Lower leg skin (tissue), 4 donors: Measurements from ENCODE around the gene APOM. TPM values are rescaled to one million over a fixed set of nuclear protein-coding genes. Genes with fewer than 3 reads are reported as not detected.

Experiments
- DNase-seq, 2 donors: peaks; one replicate each; pipeline ENCODE4 v3.0.0-alpha.2; 2019; ENCODE audit warnings: low spot score in 2 of 2
- H3K4me3 ChIP-seq: fragments of 200-600 bp; sonication (generic); 2 replicates; pipeline ENCODE4 v1.5.1; 2017; ENCODE audit warnings: mild to moderate bottlenecking, low read depth; ENCODE audit not compliant: poor library complexity, severe bottlenecking
- CTCF ChIP-seq, 3 donors: fragments of 450-650 bp; IDR thresholded peaks; one replicate each; pipeline ENCODE4 v1.5.1; 2016; ENCODE audit warnings: antibody characterized with exemption in 3 of 3, mild to moderate bottlenecking in 3 of 3, moderate library complexity in 2 of 3
- POLR2A ChIP-seq, 2 donors: fragments of 450-650 bp; IDR thresholded peaks; one replicate each; pipeline ENCODE4 v1.6.1; 2016 to 2017; ENCODE audit warnings: antibody characterized with exemption in 2 of 2, mild to moderate bottlenecking in 1 of 2, moderate library complexity in 1 of 2
- WGBS, 2 donors: methylation state at CpG; one replicate each; pipeline ENCODE4 v1.1.5; 2018; 5-methylcytosine and 5-hydroxymethylcytosine counted together
- intact Hi-C: fragments of 100-400 bp; cut with DNase I; formaldehyde crosslinking; loops from one replicate; pipeline ENCODE4 v1.15.0; 2023; ENCODE audit warnings: low total_unique reads
- total RNA-seq, 4 donors: library from RNA; depleted of rRNA; stranded (reverse); fragments of >200 nt; gene quantifications; one replicate each; pipeline ENCODE4 v1.1.0, GENCODE V29; 2016

Gene APOM
- total RNA-seq, 4 donors from 2014 or later: 1.7 to 7.2 (median 2.5) TPM

DNA sequence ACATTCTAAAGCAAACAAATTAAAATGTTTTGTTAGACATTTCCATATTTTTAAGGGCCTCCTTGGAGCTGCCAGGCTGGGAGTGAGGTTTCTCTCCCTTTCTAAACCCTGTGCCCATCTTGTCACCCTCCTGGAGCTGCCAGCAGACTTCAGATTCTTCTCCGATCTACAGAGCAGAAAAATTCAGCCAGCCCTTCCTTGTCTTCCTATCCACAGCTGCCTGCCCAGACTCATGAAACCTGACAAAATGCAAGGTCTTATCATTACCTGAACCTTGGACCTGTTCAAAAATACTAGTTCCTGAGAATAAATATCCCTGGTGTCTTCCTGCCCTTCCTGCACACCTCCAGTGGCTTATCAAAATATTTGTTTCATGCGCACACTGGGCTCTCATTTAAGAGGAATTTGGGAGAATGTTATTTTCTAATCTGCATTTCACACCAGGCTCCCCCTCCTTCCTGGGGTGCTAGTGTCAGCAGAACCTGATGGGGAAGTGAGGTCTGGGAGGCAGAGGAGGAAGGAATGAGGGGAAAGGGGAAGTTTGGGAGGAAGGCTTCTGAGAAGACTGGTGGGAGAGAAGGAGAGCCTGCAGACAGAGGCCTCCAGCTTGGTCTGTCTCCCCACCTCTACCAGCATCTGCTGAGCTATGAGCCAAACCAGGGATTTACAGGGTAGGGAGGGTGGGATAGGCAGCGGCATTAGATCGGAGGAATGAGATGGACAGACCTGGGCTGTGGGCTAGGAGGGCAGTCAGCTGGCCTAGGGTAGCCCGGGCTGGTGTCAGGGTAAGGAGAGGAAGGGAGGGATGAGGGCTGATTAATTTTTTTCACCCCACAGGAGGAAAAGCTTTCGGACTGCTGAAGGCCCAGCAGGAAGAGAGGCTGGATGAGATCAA, 40.8 kb upstream of the APOM start, which contains the start of gene AIF1:
Gene AIF1 (plus strand): TSS at position 551 of the 895 bp plus-strand sequence. CDS start 96 bp downstream, at position 647.
- WGBS, 2 donors: 63 to 77% methylated on average over 6 of the region's 6 CpGs
- no peak for DNase-seq
- TF ChIP-seq POLR2A (IDR thresholded peaks at IDR 0.05) (no peak), CTCF (IDR thresholded peaks at IDR 0.05) (no peak)
- H3K4me3 ChIP-seq: no peak within 1 kb of the TSS
- intact Hi-C loops: no loop called here

GRCh38 chr6:31615748-31616147, 39.9 kb upstream of the APOM start:
- no peak for DNase-seq
- TF ChIP-seq POLR2A (IDR thresholded peaks at IDR 0.05) (no peak), CTCF (IDR thresholded peaks at IDR 0.05) (no peak)
- 60 to 62% methylated on average over 7 of the region's 7 CpGs for WGBS, 2 donors
- no peak overlapping the region for H3K4me3 ChIP-seq
- intact Hi-C loops: no loop called here

DNA sequence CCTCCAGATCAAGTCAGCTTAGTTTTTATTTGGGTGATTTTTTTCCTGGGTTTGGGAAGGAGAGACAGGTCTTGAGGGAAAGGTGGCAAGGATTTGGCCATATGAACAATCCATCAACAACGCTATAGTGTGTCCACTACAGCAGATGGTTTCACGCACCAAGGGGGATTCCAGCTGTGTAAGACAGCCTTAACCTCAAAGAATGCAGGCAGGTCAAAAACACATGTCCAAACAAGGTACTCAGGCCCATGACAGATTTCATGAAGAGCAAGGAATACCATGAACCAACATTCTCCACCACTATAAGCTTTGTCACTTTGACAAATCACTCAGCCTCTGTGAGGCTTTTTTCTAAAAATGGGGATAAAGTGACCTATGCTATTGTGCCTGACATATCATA, 38.7 kb upstream of the APOM start:
- DNase-seq: no peak
- intact Hi-C loops: no loop called here
- 81 to 86% methylated on average over 2 of the region's 2 CpGs for WGBS, 2 donors

GRCh38 chr6:31619805-31620585, 35.7 kb upstream of the APOM start:
- 0% methylated on average over 50 of the region's 50 CpGs for WGBS, 2 donors
- intact Hi-C loops: no loop called here
- H3K4me3 ChIP-seq: no peak overlapping the region
- DNase-seq: peak; percentile 98 to 99
- TF ChIP-seq CTCF (IDR thresholded peaks at IDR 0.05) (peak in 1 of 3 donors; percentile 68), POLR2A (IDR thresholded peaks at IDR 0.05) (peak in 1 of 2 donors; percentile 63)

More for the DNA sequence above, 38.7 kb upstream of the APOM start:
- TF ChIP-seq CTCF (IDR thresholded peaks at IDR 0.05): no peak
- TF ChIP-seq POLR2A (IDR thresholded peaks at IDR 0.05): no peak
- no peak overlapping the region for H3K4me3 ChIP-seq

DNA sequence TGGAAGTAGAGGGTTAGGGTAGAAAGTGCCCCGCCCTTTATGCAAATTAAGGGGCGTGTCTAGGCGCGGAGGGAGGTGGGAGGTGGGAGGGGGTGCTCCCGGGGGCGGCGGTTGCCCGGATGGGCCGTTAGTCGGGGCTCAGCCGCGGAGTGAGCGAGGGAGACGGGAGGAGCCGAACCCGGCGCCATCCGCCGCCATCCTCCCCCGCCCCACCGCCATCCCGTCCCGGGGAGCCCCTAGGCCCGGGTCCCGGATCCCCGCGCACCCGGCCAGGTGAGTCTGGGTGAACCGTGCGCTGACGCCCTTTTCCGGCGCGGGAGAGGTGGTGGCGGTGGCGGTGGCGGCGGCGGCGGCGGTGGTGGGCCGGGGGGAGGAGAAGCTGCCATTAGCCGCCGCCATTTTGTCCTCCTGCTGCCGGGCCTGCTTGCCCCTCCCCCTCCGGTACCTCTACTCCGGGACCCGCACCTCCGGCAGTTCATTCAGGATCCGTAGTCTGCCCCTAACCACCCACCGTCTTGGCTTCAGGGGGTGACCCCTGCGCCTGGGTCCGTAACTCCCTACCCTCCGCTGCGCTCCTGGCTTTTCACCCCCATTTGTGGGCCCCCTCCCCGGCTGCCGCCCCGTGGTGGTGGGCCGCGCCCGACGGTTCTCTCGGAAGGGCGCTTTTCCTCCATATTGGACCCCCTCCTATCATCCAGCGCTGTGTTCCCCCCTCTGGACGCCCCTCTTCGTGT, 34.9 kb upstream of the APOM start, which contains the start of gene PRRC2A:
Gene PRRC2A (plus strand): TSS at position 130 of the 734 bp plus-strand sequence. CDS start 2,075 bp downstream, outside the sequence.
- intact Hi-C loops: no loop called here
- peak within 1 kb of the TSS; percentile 76 for H3K4me3 ChIP-seq
- TF ChIP-seq POLR2A (IDR thresholded peaks at IDR 0.05) (peak in 1 of 2 donors; percentile 65), CTCF (IDR thresholded peaks at IDR 0.05) (no peak)
- peak; percentile 66 to 99 for DNase-seq
- 0 to 1% methylated on average over 51 to 64 of the region's 67 CpGs for WGBS, 2 donors
